HAP-1 (cell line): ENCODE measurements around the gene GNB2.
"Not testable (repeated sequence)": the region's sequence is repeated elsewhere in the genome, so short reads cannot be mapped to it uniquely, and the experiment has no call there.

Source experiments
- DNase-seq, 2 experiments: peaks; one replicate each; pipeline ENCODE4 v3.0.0-alpha.2; 2016 to 2020; ENCODE audit warnings: low spot score in 2 of 2
- H3K27me3 ChIP-seq: fragments of 250-450 bp; sonication (Bioruptor Pico); 2 replicates; pipeline ENCODE4 v1.5.1; 2020; ENCODE audit warnings: low read depth, mild to moderate bottlenecking, moderate library complexity
- H3K36me3 ChIP-seq: fragments of 250-450 bp; sonication (Bioruptor Pico); replicated peaks from 2 replicates; pipeline ENCODE4 v1.5.1; 2020; ENCODE audit warnings: mild to moderate bottlenecking
- H3K4me1 ChIP-seq: fragments of 250-450 bp; sonication (Bioruptor Pico); 2 replicates; pipeline ENCODE4 v1.5.1; 2020; ENCODE audit warnings: mild to moderate bottlenecking
- H3K4me3 ChIP-seq: fragments of 250-450 bp; sonication (Bioruptor Pico); 2 replicates; pipeline ENCODE4 v1.5.1; 2020; ENCODE audit warnings: mild to moderate bottlenecking, moderate library complexity
- H3K9me3 ChIP-seq: fragments of 250-450 bp; sonication (Bioruptor Pico); 2 replicates; pipeline ENCODE4 v1.5.1; 2020; ENCODE audit warnings: mild to moderate bottlenecking, moderate library complexity
- in situ Hi-C: fragments of 300-500 bp; cut with MboI; formaldehyde crosslinking; loops from 3 replicates; pipeline ENCODE4 v1.14.3; 2020; ENCODE audit warnings: low sequenced_read_pairs, inconsistent platforms, mixed read lengths

GNB2 gene

DNA sequence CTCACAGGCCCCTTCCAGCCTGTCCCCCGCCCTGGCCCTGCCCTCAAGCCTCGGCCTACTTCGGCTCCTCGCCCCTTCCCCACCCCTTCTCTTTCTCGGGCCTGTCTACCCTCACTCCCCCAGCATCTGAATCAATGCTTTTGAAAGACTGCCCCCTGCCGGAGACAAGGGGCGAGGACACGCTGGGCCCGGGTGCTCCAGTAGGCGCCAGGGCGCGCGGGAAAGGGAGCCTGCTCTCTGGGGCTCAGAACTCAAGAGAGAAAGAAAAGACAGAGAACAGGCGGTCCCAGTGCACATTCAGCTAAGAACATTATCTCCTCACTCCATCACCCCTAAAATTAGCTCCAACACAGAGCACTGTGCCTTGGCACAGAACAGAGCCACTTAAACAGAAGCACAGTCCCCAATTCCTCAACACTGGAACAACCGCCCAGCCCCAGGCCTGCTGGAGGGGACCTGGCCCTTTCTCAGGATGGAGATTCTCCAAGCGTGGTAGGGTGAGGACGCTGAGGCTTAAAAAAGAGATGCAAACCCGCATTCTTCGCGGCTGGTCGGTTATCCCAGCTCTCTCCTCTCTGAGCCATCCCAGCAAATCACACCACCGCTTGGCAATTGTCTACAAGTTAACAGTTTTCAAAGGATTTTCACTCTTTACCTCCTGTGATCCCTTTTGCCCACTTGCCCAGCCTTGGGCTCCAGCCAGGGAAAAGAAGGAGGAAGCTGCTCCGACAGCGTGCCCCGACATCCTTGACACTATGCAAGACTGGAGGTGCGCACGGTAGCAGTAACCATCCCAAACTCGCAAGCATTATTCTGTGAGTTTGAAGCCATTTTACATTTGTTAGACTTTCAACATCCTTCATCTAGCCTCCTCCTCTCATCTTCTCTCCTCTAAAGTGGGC, 18.4 kb downstream of the GNB2 start:
- H3K9me3 ChIP-seq, result no peaks in the 10 kb centered on the region
- peaks cover 21% of the 10 kb centered on the region for H3K4me1 ChIP-seq
- in situ Hi-C loops, result no loop called here
- peak; percentile 76 to 92 for DNase-seq
- H3K27me3 ChIP-seq, result no peaks in the 10 kb centered on the region
- H3K4me3 ChIP-seq, result peak overlapping the region; percentile 74
- H3K36me3 ChIP-seq, result peaks cover 32% of the 10 kb centered on the region

DNA sequence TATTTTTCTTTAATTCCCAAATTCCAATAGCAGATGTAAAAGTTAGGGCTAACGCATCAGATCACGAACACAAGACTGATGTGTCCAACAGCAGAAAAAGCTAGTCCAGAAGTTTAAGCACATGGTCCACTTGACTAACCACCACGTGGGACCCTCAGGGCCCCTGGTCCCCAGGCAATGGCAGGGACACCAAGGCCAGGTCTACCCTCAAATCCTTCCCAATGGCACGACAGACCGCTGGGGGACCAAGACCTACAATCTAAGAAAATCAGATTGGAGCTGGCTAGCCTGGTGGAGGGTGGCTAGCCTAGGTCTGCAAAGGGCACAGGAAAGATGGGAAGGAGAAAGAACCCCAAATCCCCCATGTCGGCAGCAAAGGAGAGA, 19.0 kb downstream of the GNB2 start:
- peak overlapping the region; percentile 74 for H3K4me3 ChIP-seq

DNA sequence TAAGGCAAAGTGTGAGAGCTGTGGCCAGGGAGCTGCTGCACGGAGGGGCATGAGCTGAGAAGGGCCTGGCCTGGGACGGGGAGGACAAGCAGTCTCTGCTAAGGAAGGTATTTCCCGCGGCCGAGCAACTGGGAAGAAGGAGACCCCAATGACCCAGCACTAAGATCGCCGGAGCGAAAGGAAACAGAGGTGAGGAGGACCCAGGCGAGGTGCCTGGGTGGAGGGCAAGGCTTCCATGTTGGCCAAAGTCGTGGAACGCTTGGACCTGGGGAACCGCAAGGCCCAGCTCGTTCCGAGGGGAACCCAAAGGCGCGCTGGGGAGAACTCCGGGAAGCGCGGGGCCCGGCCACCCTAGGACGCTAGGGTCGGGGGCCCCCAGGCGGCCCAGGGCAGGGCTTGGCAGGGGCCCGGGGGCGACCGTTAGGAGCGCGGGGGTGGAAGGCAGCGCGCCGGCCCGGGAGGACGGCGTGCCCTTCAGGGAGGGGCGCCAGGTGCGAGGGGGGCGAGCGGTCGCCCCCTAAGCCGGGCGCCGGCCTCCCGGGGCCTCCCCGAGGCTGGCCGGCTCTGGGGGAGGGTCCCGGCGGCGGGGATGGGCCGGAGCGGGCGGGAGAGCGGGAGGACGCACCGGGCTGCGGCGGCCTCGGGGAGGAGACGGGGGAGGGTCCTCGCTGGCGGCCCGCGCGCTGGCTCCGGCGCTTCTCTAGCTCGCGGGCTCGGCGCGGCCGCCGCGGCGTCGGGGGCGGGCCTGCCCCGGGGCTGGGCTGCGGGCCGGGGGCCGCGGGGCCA, 20.0 kb downstream of the GNB2 start:
- H3K4me3 ChIP-seq, result peak overlapping the region; percentile 74
- peaks cover 18% of the 10 kb centered on the region for H3K36me3 ChIP-seq
- DNase-seq, result no peak
- H3K9me3 ChIP-seq, result no peaks in the 10 kb centered on the region
- H3K27me3 ChIP-seq, result no peaks in the 10 kb centered on the region
- peaks cover 21% of the 10 kb centered on the region for H3K4me1 ChIP-seq
- in situ Hi-C loops, result no loop called here

More for the DNA sequence above, 19.0 kb downstream of the GNB2 start:
- peaks cover 28% of the 10 kb centered on the region for H3K36me3 ChIP-seq
- H3K4me1 ChIP-seq, result peaks cover 21% of the 10 kb centered on the region
- no peaks in the 10 kb centered on the region for H3K9me3 ChIP-seq
- in situ Hi-C loops, result no loop called here
- no peaks in the 10 kb centered on the region for H3K27me3 ChIP-seq
- DNase-seq, result no peak

DNA sequence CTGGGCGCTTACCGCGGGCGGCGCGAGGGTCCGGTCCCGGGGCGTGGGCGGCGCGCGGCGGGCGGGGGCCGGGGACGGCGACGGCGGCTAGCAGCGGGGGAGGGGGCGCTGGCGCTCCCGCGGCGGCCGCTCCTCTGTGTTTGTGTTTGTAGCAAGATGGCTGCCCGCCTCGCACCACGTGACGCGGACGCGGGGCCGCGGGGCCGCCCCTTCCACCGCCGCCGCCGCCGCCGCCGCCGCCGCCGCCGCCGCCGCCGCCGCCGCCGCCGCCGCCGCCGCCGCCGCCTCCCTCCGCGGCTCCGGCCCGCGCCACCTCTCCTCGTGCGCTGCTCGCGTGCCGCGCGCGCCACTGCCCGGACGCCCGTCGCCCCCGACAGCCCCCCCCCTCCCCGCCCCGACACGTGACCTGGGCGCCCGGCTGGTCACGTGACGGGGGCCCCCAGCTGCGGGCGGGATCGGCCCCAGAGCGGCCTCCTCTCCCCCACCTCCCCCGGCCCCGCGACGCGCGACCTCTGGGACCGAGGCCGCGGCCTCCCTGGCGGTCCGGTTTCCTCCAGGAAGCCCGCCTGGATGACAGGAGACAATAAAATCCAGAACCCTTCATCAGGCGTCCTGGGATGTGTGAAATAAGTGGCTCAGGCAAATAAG, 20.7 kb downstream of the GNB2 start, which contains the start of gene GIGYF1:
Gene GIGYF1 (minus strand): TSS at position 153 of the 648 bp plus-strand sequence. CDS start 6,012 bp downstream, outside the sequence.
- Histone ChIP-seq H3K9me3 (no peaks in the 10 kb centered on the region), H3K36me3 (peaks cover 11% of the 10 kb centered on the region), H3K4me1 (peaks cover 21% of the 10 kb centered on the region), H3K27me3 (no peaks in the 10 kb centered on the region), H3K4me3 (peak within 1 kb of the TSS; percentile 74)
- peak; percentile 53 to 84 for DNase-seq
- in situ Hi-C loops, result no loop called here

DNA sequence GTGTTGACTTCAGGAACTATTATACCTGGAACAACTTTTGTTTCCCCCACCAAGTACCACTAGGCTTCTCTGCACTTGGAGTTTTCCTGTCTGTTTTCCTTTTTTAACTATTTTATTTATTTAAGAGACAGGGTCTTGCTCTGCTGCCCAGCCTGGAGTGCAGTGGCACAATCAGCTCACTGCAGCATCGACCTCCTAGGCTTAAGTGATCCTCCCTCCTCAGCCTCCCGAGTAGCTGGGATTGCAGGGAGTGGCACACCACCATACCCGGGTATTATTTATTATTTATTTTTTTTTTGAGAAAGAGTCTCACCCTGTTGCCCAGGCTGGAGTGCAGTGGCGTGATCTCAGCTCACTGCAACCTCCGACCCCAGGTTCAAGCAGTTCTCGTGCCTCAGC, 22.6 kb downstream of the GNB2 start:
- in situ Hi-C loops, result no loop called here
- DNase-seq, result no peak
- Histone ChIP-seq H3K4me1 (peaks cover 21% of the 10 kb centered on the region), H3K9me3 (no peaks in the 10 kb centered on the region), H3K36me3 (peaks cover 1% of the 10 kb centered on the region), H3K27me3 (no peaks in the 10 kb centered on the region; the same call in 1 of the 2 replicates), H3K4me3 (no peak overlapping the region)

DNA sequence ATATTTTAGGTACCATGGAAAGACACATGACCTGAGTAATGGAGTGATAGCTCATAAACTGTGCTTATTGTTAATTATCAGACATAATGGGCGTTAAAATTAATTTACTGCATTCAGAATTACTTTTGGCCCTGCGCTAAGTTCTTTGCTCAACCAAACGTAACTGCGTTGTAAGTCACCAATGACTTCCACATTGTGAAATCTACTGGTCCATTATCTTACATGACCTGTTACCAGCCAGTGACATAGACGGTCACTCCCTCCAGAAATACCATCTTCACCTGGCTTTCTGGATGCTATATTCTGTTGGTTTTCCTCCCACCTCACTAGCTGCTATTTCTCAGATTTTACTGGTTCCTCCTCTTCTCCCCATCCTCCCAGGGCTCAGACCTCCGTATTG, 25.5 kb downstream of the GNB2 start:
- no peak for DNase-seq
- Histone ChIP-seq H3K9me3 (no peaks in the 10 kb centered on the region), H3K27me3 (no peaks in the 10 kb centered on the region; the same call in 1 of the 2 replicates), H3K36me3 (no peaks in the 10 kb centered on the region), H3K4me1 (peaks cover 8% of the 10 kb centered on the region; the same call in 1 of the 2 replicates), H3K4me3 (no peak overlapping the region)
- in situ Hi-C loops, result no loop called here

DNA sequence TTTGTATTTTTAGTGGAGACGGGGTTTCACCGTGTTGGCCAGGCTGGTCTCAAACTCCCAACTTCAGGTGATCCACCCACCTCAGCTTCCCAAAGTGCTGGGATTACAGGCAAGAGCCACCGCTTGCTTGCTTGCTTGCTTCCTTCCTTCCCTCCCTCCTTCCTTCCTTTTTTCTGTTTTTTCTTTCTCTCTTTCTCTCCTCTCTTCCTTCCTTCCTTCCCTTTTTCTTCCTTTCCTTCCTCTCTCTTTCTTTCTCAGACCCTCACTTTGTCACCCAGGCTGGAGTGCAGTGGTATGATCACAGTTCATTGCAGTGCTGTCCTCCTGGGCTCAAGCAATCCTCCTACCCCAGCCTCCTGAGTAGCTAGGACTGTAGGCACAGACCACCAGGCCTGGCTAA, 27.5 kb downstream of the GNB2 start:
- H3K36me3 ChIP-seq, H3K27me3 ChIP-seq, H3K4me3 ChIP-seq, H3K4me1 ChIP-seq, DNase-seq, H3K9me3 ChIP-seq, in situ Hi-C loops: not testable (repeated sequence)

DNA sequence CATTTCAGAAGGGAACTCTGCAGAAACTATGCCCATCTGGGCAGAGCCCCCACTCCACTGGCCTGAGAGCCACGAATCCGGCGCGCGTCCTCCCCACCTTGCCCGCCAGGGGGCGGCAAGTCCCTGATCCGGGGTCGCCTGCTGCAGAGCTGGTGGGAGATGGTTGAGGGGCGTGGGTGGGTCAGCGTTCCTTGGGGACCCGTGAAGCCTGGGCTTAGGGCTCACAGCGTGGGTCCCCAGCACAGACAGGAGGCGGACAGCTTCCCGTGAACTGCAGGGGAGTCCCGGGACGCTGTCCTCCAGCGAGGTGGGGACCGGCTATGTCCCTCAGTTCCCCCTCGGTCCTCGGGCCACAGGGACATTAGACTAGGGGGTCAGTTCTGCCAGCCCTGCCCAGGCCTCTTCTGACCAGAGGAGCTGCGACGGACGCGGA, 31.8 kb downstream of the GNB2 start:
- in situ Hi-C loops, result loop anchor here (5.0 kb wide), 1 partner anchor 147 kb away; the partner anchor contains the start of gene SLC12A9
- peak overlapping the region; percentile 99 for H3K4me3 ChIP-seq

DNA sequence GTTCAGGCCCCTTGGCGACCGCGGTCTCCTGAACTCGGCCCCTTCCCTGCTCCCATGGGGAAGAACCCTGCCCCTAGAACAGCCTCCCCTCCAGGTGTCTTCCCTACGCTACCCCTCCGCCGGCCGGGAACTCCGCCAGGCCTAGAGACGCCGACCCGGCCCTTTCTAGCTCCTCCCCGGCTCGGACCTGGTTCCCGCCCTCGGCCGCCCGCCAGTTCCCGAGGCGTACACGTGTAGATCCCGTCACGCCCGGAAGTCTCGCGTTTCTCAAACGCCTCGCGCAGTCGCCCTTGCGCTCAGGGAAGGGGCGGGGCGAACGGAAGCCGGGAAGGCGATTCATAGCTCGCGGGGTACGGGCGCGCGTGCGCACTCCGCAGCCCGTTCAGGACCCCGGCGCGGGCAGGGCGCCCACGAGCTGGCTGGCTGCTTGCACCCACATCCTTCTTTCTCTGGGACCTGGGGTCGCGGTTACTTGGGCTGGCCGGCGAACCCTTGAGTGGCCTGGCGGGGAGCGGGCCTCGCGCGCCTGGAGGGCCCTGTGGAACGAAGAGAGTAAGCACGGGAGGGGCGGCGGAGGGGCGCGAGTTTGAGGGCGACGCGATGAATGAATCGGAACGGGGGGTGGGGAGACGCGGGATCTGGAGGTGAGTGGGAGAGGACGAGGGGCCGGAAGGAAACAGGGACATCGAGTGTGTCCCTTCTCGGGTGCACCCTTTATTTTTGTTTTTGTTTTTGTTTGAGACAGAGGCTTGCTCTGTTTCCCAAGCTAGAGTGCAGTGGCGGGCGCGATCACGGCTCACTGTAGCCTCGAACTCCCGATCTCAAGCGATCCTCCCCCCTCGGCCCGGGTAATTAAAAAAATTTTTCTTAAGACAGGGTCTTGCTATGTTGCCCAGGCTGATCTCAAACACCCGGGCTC, 32.5 kb downstream of the GNB2 start, which contains the start of gene POP7:
Gene POP7 (plus strand): TSS at position 369 of the 919 bp plus-strand sequence. CDS start 710 bp downstream, outside the sequence.
- DNase-seq, result peak; percentile 90 to 100
- no peaks in the 10 kb centered on the region for H3K9me3 ChIP-seq
- H3K36me3 ChIP-seq, result peaks cover 22% of the 10 kb centered on the region
- no peaks in the 10 kb centered on the region; the same call in 1 of the 2 replicates for H3K27me3 ChIP-seq
- peak within 1 kb of the TSS; percentile 99 for H3K4me3 ChIP-seq
- H3K4me1 ChIP-seq, result peaks cover 10% of the 10 kb centered on the region
- in situ Hi-C loops, result loop anchor here (5.0 kb wide), 1 partner anchor 146 kb away; the partner anchor contains the start of gene SLC12A9

More for the DNA sequence above, 31.8 kb downstream of the GNB2 start:
- Histone ChIP-seq H3K36me3 (peaks cover 22% of the 10 kb centered on the region), H3K27me3 (no peaks in the 10 kb centered on the region; the same call in 1 of the 2 replicates), H3K9me3 (no peaks in the 10 kb centered on the region), H3K4me1 (peaks cover 10% of the 10 kb centered on the region)
- peak; percentile 28 to 92 for DNase-seq

DNA sequence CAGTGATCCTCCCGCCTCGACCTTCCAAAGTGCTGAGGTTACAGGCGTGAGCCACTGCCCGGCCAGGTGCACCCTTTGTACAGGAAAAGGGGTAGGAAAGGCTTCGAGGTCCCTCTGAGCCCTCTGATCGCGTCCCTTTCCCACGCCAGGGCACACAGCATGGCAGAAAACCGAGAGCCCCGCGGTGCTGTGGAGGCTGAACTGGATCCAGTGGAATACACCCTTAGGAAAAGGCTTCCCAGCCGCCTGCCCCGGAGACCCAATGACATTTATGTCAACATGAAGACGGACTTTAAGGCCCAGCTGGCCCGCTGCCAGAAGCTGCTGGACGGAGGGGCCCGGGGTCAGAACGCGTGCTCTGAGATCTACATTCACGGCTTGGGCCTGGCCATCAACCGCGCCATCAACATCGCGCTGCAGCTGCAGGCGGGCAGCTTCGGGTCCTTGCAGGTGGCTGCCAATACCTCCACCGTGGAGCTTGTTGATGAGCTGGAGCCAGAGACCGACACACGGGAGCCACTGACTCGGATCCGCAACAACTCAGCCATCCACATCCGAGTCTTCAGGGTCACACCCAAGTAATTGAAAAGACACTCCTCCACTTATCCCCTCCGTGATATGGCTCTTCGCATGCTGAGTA, 33.3 kb downstream of the GNB2 start:
- Histone ChIP-seq H3K27me3 (no peaks in the 10 kb centered on the region; the same call in 1 of the 2 replicates), H3K4me3 (peak overlapping the region; percentile 99), H3K36me3 (peaks cover 22% of the 10 kb centered on the region), H3K9me3 (no peaks in the 10 kb centered on the region), H3K4me1 (peaks cover 10% of the 10 kb centered on the region)
- DNase-seq, result peak; percentile 9 to 52
- in situ Hi-C loops, result loop anchor here (5.0 kb wide), 1 partner anchor 146 kb away; the partner anchor contains the start of gene SLC12A9

DNA sequence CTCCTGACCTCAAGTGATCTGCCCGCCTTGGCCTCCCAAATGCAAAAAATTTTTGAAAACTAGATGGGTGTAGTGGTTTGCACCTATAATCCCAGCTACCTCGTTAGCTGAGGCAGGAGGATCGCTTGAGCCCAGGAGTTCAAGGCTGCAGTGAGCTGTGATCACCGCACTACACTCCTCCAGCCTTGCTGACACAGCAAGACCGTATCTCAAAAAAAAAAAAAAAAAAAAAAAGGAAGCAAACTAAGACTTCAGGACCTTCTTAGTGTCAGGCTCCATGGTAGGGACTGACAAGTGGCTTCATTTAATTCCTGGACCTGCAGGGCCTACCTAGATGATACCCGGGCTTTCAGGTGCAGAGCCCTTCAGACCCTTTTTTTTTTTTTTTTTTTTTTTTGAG, 34.9 kb downstream of the GNB2 start:
- in situ Hi-C loops, result loop anchor here (5.0 kb wide), 1 partner anchor 144 kb away; the partner anchor contains the start of gene SLC12A9
- H3K4me3 ChIP-seq, result no peak overlapping the region
- peaks cover 10% of the 10 kb centered on the region for H3K4me1 ChIP-seq
- DNase-seq, result no peak
- H3K27me3 ChIP-seq, result no peaks in the 10 kb centered on the region
- peaks cover 22% of the 10 kb centered on the region for H3K36me3 ChIP-seq
- H3K9me3 ChIP-seq, result no peaks in the 10 kb centered on the region

DNA sequence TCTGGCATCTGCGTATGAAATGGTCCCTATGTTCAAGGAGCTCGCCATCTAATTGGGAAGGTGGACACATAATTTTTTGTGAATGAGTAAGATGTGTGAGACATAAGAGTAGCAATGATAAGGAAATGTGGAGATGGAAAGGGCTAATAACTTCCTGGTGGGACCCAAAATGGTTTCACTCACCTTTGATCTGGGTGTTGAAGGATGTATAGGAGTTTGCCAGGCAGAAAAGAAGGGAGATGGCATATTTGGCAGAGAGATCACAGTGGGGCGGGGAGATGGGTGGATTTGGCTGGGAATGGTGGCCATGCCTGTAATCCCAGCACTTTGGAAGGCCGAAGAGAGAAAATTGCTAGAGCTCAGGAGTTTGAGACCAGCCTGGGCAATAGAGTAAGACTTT, 36.9 kb downstream of the GNB2 start:
- in situ Hi-C loops, result no loop called here
- Histone ChIP-seq H3K36me3 (peaks cover 22% of the 10 kb centered on the region), H3K9me3 (no peaks in the 10 kb centered on the region), H3K4me1 (peaks cover 6% of the 10 kb centered on the region), H3K4me3 (no peak overlapping the region), H3K27me3 (no peaks in the 10 kb centered on the region)
- DNase-seq, result no peak
